Suprapubic skin (tissue), 4 donors: ENCODE measurements around the gene DTL.

Experiments used
- EP300 ChIP-seq: sonication (generic); formaldehyde crosslinking; IDR thresholded peaks from one replicate; pipeline ENCODE4 v1.6.1; 2017; ENCODE audit warnings: antibody characterized with exemption
- POLR2A ChIP-seq, 2 donors: fragments of 450-650 bp; IDR thresholded peaks; one replicate each; pipeline ENCODE4 v1.6.1; 2017; ENCODE audit warnings: antibody characterized with exemption in 2 of 2, mild to moderate bottlenecking in 2 of 2, moderate library complexity in 2 of 2
- POLR2AphosphoS5 ChIP-seq, 3 donors: sonication (generic); formaldehyde crosslinking; IDR thresholded peaks; one replicate each; pipeline ENCODE4 v1.6.1; 2017; ENCODE audit warnings: antibody characterized with exemption in 3 of 3
- TF ChIP-seq, protein P1 (sequence below), 2 donors: fragments of 200-600 bp in 1 of 2; fragments of 450-650 bp in 1 of 2; sonication (generic) in 1 of 2; IDR thresholded peaks; one replicate each; pipeline ENCODE4 v1.5.1; 2016 to 2019; ENCODE audit warnings: antibody characterized with exemption in 2 of 2, mild to moderate bottlenecking in 1 of 2, moderate library complexity in 1 of 2

DNA sequence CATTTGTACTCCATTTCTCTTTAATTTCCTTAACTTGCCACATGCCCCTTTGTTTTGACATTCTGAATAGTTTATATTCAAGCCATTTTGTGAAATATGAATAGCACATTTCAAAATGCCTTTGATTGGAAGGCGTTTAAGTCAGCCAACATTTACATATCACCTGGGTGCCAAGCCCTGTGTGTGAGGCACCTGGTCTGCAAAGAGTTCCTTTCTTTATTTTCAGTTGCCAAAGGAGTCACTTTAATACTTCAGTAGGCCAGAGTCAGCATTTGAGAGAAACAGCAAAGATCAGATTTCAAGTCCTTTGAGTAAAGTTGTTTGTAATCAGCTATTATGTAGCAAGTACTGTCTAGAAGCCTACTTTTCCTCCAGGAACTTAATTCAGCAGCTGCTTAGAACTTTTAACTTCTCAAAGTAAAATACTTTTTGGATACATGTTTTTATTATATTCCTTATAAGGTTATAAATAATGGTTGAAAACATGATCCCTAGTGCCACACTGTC lies 70.8 kb downstream of the DTL start:
- TF ChIP-seq POLR2A (IDR thresholded peaks at IDR 0.05): no peak
- TF ChIP-seq, protein P1, sequence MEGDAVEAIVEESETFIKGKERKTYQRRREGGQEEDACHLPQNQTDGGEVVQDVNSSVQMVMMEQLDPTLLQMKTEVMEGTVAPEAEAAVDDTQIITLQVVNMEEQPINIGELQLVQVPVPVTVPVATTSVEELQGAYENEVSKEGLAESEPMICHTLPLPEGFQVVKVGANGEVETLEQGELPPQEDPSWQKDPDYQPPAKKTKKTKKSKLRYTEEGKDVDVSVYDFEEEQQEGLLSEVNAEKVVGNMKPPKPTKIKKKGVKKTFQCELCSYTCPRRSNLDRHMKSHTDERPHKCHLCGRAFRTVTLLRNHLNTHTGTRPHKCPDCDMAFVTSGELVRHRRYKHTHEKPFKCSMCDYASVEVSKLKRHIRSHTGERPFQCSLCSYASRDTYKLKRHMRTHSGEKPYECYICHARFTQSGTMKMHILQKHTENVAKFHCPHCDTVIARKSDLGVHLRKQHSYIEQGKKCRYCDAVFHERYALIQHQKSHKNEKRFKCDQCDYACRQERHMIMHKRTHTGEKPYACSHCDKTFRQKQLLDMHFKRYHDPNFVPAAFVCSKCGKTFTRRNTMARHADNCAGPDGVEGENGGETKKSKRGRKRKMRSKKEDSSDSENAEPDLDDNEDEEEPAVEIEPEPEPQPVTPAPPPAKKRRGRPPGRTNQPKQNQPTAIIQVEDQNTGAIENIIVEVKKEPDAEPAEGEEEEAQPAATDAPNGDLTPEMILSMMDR (IDR thresholded peaks at IDR 0.05): no peak
- no peak for TF ChIP-seq EP300
- no peak for TF ChIP-seq POLR2AphosphoS5 (IDR thresholded peaks at IDR 0.05)
